ENCODE results near the gene JPH2.
A peak's percentile ranks its signal among the peaks of the same experiment; 100 is the strongest.

Gene JPH2

GRCh38 chr20:44217342-44218092 lies 30.5 kb upstream of the JPH2 start:
- DNase-seq = peak; percentile 46
- Histone ChIP-seq H3K9me3 (replicated peaks; ENCODE audit: insufficient read depth, low read length) (no peaks in the 10 kb centered on the region), H3K4me3 (ENCODE audit: low read length) (no peak overlapping the region), H4K20me1 (ENCODE audit: insufficient read depth, low read length) (no peaks in the 10 kb centered on the region), H3K9me2 (replicated peaks; ENCODE audit: insufficient read depth, low read length) (no peaks in the 10 kb centered on the region), H2AFZ (ENCODE audit: low read length) (no peak overlapping the region), H3K4me1 (ENCODE audit: low read length) (no peaks in the 10 kb centered on the region), H3K36me3 (replicated peaks; ENCODE audit: insufficient read depth, low read length) (no peaks in the 10 kb centered on the region), H3F3A (ENCODE audit: insufficient read depth, low read length) (no peaks in the 10 kb centered on the region), H3K27ac (ENCODE audit: low read length) (no peak overlapping the region), H3K27me3 (replicated peaks; ENCODE audit: insufficient read depth, low read length) (no peaks in the 10 kb centered on the region), H3K9ac (ENCODE audit: low read length) (no peak overlapping the region), H3K79me2 (ENCODE audit: low read length) (no peaks in the 10 kb centered on the region), H3K4me2 (ENCODE audit: low read depth, low read length) (no peak overlapping the region)
- TF ChIP-seq EZH2 (optimal IDR thresholded peaks at IDR 0.05; ENCODE audit: low read depth, low read length) (no peak), CTCF (IDR thresholded peaks at IDR 0.05; ENCODE audit: low read length) (peak; percentile 95)

GRCh38 chr20:44215125-44215524 lies 28.1 kb upstream of the JPH2 start:
- H3K79me2 ChIP-seq (ENCODE audit: low read length) = peaks cover 9% of the 10 kb centered on the region
- H4K20me1 ChIP-seq (ENCODE audit: insufficient read depth, low read length) = no peaks in the 10 kb centered on the region
- H3K27me3 ChIP-seq (replicated peaks; ENCODE audit: insufficient read depth, low read length) = no peaks in the 10 kb centered on the region
- H3F3A ChIP-seq (ENCODE audit: insufficient read depth, low read length) = peaks cover 10% of the 10 kb centered on the region
- H3K4me2 ChIP-seq (ENCODE audit: low read depth, low read length) = no peak overlapping the region
- no peak overlapping the region for H2AFZ ChIP-seq (ENCODE audit: low read length)
- H3K4me1 ChIP-seq (ENCODE audit: low read length) = peaks cover 4% of the 10 kb centered on the region; the same call in 1 of the 2 replicates
- peak; percentile 72 for DNase-seq
- no peaks in the 10 kb centered on the region for H3K9me3 ChIP-seq (replicated peaks; ENCODE audit: insufficient read depth, low read length)
- no peak overlapping the region for H3K9ac ChIP-seq (ENCODE audit: low read length)
- no peaks in the 10 kb centered on the region for H3K9me2 ChIP-seq (replicated peaks; ENCODE audit: insufficient read depth, low read length)
- H3K4me3 ChIP-seq (ENCODE audit: low read length) = no peak overlapping the region
- H3K27ac ChIP-seq (ENCODE audit: low read length) = no peak overlapping the region
- TF ChIP-seq EZH2 (optimal IDR thresholded peaks at IDR 0.05; ENCODE audit: low read depth, low read length) (no peak), CTCF (IDR thresholded peaks at IDR 0.05; ENCODE audit: low read length) (peak; percentile 90)
- no peaks in the 10 kb centered on the region for H3K36me3 ChIP-seq (replicated peaks; ENCODE audit: insufficient read depth, low read length)

- Histone ChIP-seq H3K9ac (ENCODE audit: low read length) (no peak overlapping the region), H3K79me2 (ENCODE audit: low read length) (peaks cover 33% of the 10 kb centered on the region), H2AFZ (ENCODE audit: low read length) (no peak overlapping the region), H3K4me1 (ENCODE audit: low read length) (peaks cover 9% of the 10 kb centered on the region; the same call in 1 of the 2 replicates), H3K36me3 (replicated peaks; ENCODE audit: insufficient read depth, low read length) (no peaks in the 10 kb centered on the region), H3K4me2 (ENCODE audit: low read depth, low read length) (no peak overlapping the region), H3K27me3 (replicated peaks; ENCODE audit: insufficient read depth, low read length) (no peaks in the 10 kb centered on the region), H4K20me1 (ENCODE audit: insufficient read depth, low read length) (peaks cover 10% of the 10 kb centered on the region; the same call in 1 of the 2 replicates), H3K27ac (ENCODE audit: low read length) (no peak overlapping the region), H3K9me3 (replicated peaks; ENCODE audit: insufficient read depth, low read length) (no peaks in the 10 kb centered on the region), H3K9me2 (replicated peaks; ENCODE audit: insufficient read depth, low read length) (no peaks in the 10 kb centered on the region), H3K4me3 (ENCODE audit: low read length) (no peak overlapping the region), H3F3A (ENCODE audit: insufficient read depth, low read length) (peaks cover 12% of the 10 kb centered on the region)
- DNase-seq = no peak
- TF ChIP-seq EZH2phosphoT487 (IDR thresholded peaks at IDR 0.05; ENCODE audit: low read length) (no peak), CTCF (IDR thresholded peaks at IDR 0.05; ENCODE audit: low read length) (no peak), EZH2 (optimal IDR thresholded peaks at IDR 0.05; ENCODE audit: low read depth, low read length) (no peak)
These were observed 25.8 kb upstream of the JPH2 start for GRCh38 chr20:44212792-44213191.
